Left ventricle myocardium inferior (tissue), 1 donor: ENCODE measurements around the gene GPRC5A. TPM values are rescaled to one million over a fixed set of nuclear protein-coding genes. Genes with fewer than 3 reads are reported as not detected.

Source experiments
- DNase-seq: peaks from one replicate; pipeline ENCODE4 v3.0.0-alpha.2; 2020
- H3K27ac ChIP-seq: fragments of 200-600 bp; replicated peaks from 2 replicates; pipeline ENCODE4 v1.8.0; 2021
- H3K27me3 ChIP-seq: fragments of 200-600 bp; 2 replicates; pipeline ENCODE4 v1.8.0; 2021; ENCODE audit warnings: low read depth
- H3K36me3 ChIP-seq: fragments of 200-600 bp; 2 replicates; pipeline ENCODE4 v1.8.0; 2021
- H3K4me1 ChIP-seq: fragments of 200-600 bp; 2 replicates; pipeline ENCODE4 v1.8.0; 2021
- H3K4me3 ChIP-seq: fragments of 200-600 bp; 2 replicates; pipeline ENCODE4 v1.8.0; 2021; ENCODE audit warnings: mild to moderate bottlenecking, moderate library complexity
- H3K9me3 ChIP-seq: fragments of 200-600 bp; replicated peaks from 2 replicates; pipeline ENCODE4 v1.8.0; 2021
- intact Hi-C: fragments of 100-400 bp; cut with micrococcal nuclease; formaldehyde crosslinking; loops from one replicate; pipeline ENCODE4 v1.11.0; 2022
- total RNA-seq: library from RNA; stranded (reverse); fragmentation: NEBNext Ultra II Directional; extraction: Animal tissue kit (Norgen Biotek cat#: 25700); gene quantifications from one replicate; pipeline ENCODE4 v1.2.1, GENCODE V29; 2021
- TF ChIP-seq, protein P1 (sequence below): fragments of 200-600 bp; IDR thresholded peaks from 2 replicates; pipeline ENCODE4 v1.8.0; 2021; ENCODE audit warnings: antibody characterized with exemption, mild to moderate bottlenecking, borderline replicate concordance
- donor health status: DM: no; HTN: yes; CAD: no; lungs with severe emphysema.

The GPRC5A gene
- total RNA-seq, 1 donor from 2014 or later: 0.77 TPM

DNA sequence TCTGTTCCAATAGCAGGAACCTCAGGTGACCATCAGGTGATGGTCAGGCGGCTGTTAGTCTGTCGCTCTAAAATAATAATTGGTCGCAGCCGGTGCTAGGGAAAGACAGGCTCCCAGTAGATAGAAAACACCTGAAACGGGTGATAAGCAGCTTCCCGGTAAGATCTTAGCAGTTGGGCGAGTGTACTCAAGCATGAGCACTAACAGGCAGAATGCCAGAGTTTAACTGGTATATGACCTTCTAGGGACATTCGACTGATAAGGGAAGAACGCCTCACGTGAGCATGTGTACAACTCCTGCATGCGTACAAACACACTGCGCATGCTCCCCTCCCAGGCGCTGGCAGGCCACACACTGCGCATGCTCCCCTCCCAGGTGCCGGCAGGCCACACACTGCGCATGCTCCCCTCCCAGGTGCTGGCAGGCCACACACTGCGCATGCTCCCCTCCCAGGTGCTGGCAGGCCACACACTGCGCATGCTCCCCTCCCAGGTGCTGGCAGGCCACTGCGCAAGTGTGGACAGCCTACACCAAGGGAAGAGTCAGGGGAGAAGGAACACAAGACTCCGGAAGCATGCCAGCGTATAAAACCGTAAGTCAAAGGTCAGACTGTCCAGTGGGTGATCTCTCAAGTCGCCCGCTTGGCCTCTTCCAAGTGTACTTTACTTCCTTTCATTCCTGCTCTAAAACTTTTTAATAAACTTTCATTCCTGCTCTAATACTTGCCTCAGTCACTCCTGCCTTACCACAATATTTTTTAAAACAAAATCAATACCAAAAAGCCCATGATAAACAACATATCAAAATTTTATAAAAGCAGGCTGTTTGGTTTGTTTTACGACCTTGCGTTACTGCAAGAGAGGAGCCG, 36.1 kb downstream of the GPRC5A start:
- TF ChIP-seq, protein P1, sequence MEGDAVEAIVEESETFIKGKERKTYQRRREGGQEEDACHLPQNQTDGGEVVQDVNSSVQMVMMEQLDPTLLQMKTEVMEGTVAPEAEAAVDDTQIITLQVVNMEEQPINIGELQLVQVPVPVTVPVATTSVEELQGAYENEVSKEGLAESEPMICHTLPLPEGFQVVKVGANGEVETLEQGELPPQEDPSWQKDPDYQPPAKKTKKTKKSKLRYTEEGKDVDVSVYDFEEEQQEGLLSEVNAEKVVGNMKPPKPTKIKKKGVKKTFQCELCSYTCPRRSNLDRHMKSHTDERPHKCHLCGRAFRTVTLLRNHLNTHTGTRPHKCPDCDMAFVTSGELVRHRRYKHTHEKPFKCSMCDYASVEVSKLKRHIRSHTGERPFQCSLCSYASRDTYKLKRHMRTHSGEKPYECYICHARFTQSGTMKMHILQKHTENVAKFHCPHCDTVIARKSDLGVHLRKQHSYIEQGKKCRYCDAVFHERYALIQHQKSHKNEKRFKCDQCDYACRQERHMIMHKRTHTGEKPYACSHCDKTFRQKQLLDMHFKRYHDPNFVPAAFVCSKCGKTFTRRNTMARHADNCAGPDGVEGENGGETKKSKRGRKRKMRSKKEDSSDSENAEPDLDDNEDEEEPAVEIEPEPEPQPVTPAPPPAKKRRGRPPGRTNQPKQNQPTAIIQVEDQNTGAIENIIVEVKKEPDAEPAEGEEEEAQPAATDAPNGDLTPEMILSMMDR: no peak
- H3K27me3 ChIP-seq: no peaks in the 10 kb centered on the region
- peak overlapping the region; percentile 68 for H3K4me3 ChIP-seq
- H3K27ac ChIP-seq: peak overlapping the region; percentile 70
- DNase-seq: peak; percentile 66
- intact Hi-C loops: no loop called here
- H3K9me3 ChIP-seq: peaks cover 4% of the 10 kb centered on the region
- no peaks in the 10 kb centered on the region for H3K4me1 ChIP-seq
- H3K36me3 ChIP-seq: peaks cover 7% of the 10 kb centered on the region

- TF ChIP-seq, protein P1: no peak
- Histone ChIP-seq H3K4me1 (no peaks in the 10 kb centered on the region), H3K27me3 (no peaks in the 10 kb centered on the region), H3K27ac (no peak overlapping the region), H3K36me3 (peaks cover 7% of the 10 kb centered on the region), H3K4me3 (no peak overlapping the region), H3K9me3 (peaks cover 4% of the 10 kb centered on the region)
- intact Hi-C loops: no loop called here
- no peak for DNase-seq
These were observed 38.3 kb downstream of the GPRC5A start for GRCh38 chr12:12929696-12930095.

GRCh38 chr12:12930633-12931219, 39.4 kb downstream of the GPRC5A start:
- TF ChIP-seq, protein P1: no peak
- Histone ChIP-seq H3K27me3 (no peaks in the 10 kb centered on the region), H3K27ac (no peak overlapping the region), H3K9me3 (peaks cover 4% of the 10 kb centered on the region), H3K4me3 (no peak overlapping the region), H3K36me3 (peaks cover 7% of the 10 kb centered on the region), H3K4me1 (no peaks in the 10 kb centered on the region)
- intact Hi-C loops: no loop called here
- no peak for DNase-seq

DNA sequence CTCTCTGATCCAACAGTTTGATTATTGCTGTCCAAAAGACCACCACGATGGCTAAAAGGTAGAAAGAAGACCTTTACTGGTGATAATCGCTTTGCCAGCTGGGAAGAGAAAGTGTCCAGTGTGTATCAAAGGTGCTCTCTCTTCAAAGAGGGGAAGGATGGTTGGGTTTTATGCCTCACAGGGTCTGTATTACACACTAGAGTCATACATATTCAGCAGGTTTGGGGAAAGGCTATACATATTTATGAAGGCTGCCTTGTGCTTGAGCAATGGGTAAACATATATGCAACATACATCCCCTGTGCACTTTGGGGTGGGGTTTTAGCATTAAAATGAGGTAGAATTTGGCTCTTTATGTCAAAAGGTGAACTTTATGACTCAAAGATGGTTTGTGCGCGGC, 42.4 kb downstream of the GPRC5A start:
- no peak overlapping the region for H3K27ac ChIP-seq
- H3K4me1 ChIP-seq: no peaks in the 10 kb centered on the region
- no peak for DNase-seq
- H3K27me3 ChIP-seq: no peaks in the 10 kb centered on the region
- intact Hi-C loops: no loop called here
- H3K4me3 ChIP-seq: no peak overlapping the region
- TF ChIP-seq, protein P1: no peak
- H3K36me3 ChIP-seq: peaks cover 7% of the 10 kb centered on the region
- H3K9me3 ChIP-seq: peaks cover 4% of the 10 kb centered on the region

DNA sequence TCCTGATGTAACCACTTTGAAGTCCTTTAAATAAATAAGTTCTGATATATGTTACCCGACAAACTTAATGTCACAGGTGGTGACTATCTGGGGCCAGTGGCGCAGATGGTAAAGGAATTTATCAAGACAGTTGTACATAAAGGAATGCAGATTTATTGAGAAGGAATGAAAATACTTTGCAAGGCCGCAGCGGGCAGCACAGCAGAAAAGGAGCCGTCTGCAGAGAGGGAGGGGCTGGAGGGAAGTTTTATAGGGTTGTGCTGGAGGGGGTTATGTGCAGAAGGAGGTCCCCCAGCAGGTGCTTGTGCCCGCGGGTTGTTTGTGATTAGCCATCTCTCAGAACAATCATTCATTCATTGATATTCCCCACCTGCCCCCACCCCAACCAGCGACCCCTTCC, 43.2 kb downstream of the GPRC5A start:
- Histone ChIP-seq H3K27me3 (no peaks in the 10 kb centered on the region), H3K4me3 (no peak overlapping the region), H3K27ac (no peak overlapping the region), H3K4me1 (no peaks in the 10 kb centered on the region), H3K36me3 (peaks cover 7% of the 10 kb centered on the region), H3K9me3 (peaks cover 4% of the 10 kb centered on the region)
- intact Hi-C loops: no loop called here
- no peak for DNase-seq
- TF ChIP-seq, protein P1: no peak
